Cerebellar nuclear complex (tissue), 1 donor: Measurements from ENCODE around the gene SIGLEC7.

Experiments
- DNase-seq, 2 experiments: peaks; one replicate each; lab custom pipeline; 2025; lab: John Stamatoyannopoulos, UW

The SIGLEC7 gene

GRCh38 chr19:51169283-51169918, 27.3 kb downstream of the SIGLEC7 start:
- peak; percentile 40 to 63 for DNase-seq

DNA sequence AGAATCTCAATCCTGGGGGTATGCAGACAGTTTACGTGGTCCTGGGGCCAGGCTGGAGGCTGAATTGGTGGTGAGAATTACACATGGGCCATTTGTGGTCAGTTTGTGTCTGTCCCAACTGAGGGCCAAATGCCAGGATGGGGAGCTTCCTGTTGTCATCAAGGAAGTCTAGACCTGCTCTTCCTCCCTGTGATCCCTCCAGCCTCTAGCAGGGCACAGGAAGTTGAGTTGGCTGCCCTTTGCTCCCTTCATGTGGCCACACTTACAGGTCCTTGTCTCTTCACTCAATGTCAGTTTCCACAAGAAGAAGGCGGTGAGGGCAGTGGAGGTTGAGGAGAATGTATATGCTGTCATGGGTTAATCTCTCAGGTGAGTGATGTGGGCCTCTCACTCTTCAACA, 30.1 kb downstream of the SIGLEC7 start:
- DNase-seq = no peak

DNA sequence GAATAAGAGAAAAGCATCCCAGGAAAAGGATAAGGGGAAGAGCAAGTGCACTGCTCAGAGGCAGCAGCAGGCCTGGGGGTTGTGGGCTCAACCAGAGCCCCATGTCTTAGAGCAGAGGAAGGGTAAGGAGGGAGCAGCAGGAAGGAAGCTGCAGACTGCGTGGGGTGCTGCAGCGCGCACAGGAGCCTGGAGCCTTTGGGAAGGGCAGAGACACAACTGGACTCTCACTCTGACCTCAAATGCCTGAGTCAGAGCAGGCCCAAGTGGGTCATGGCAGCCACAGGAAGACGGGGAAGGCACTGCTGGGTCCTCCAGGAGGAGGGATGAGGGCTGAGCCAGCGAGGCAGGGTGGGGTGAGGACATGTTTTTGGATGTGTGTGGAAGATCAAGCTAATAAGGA, 31.6 kb downstream of the SIGLEC7 start:
- no peak for DNase-seq

DNA sequence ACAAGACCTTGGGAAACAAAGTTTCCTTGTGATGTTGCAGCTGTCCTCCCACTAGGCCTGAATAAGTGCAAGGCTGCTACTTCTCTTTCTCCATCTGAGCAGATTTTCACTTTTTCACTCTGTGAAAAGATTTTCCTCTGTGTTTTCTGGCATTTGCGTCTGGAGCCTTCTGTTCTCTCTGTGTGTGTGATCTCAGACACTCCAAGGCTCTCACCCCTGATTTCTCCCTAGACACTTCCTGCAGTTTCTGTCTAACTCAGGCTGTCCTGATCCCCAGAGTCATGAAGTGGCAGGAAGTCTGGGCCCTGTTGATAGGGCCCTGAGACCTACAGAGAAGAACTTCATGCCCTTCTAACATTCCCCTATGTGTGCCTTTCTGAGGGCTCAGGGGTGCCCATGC, 37.2 kb downstream of the SIGLEC7 start:
- DNase-seq = no peak

DNA sequence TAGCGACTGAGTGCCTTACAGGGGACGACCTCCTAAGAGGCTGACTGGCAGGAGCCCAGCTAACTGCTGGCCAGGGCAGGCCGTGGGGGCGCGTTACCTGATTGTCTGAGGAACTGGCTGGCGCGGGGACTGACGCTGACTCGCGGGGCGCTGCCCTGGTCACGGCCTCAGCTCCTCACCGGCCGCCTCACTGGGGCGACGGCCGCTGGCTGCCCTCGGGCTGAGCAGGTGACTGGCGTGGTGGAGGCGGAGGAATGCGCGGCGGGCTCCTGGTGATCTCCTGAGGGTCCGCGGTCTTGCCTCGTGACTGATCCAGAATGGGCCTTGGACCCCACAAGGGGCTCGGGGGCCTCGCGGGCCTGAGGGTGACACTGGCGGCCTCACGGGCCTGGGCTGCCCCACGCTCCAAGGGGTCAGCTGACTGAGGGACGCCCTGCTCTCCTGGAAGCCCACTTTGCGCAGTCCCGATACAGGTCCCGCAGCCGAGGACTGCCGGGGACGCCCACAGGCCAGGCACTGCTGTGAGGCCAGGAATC, 39.3 kb downstream of the SIGLEC7 start:
- DNase-seq = no peak

DNA sequence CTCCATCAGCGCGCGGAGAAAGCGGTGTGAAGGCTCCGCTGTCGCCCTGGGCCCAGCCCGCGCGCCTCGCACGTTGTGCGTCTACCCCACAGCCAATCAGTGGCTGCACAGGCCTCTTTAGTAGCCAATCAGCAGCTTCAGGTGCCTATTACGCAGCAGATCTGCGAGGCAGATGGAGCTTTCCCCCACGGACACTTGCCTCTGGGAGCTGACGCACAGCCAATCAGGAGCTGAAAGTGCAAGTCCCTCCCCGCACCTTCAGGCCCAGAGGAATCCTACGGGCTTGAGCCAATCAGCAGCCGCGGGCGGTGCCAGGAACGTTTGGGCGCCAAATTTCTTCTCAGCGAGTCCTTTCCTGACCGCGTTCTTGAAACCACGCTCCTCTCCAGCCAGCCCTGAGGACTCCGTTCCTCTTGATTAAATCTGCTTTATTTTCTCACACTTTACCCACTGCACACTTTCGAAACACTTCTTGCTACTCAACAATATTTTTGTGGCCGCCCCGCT, 39.9 kb downstream of the SIGLEC7 start:
- peak; percentile 45 to 54 for DNase-seq

DNA sequence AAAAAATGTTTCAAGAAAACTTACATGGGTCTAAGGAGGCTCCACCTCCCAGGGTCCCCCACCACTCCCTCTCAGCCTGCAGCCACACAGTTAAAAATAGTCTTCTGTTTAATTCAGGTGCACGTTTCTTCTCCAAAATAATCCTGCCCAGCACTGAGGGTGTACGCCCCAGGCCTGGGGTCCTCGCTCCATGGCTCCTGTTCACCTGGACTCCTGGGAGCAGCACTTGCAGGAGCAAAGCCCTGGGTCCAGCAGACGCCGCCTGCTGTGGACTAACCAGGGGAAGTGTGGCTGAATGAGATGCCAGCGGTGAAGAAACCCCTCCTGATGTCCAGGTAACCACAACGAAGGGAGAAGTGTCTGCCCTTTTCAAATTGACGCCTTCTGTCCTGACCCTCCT, 41.5 kb downstream of the SIGLEC7 start:
- DNase-seq = no peak

DNA sequence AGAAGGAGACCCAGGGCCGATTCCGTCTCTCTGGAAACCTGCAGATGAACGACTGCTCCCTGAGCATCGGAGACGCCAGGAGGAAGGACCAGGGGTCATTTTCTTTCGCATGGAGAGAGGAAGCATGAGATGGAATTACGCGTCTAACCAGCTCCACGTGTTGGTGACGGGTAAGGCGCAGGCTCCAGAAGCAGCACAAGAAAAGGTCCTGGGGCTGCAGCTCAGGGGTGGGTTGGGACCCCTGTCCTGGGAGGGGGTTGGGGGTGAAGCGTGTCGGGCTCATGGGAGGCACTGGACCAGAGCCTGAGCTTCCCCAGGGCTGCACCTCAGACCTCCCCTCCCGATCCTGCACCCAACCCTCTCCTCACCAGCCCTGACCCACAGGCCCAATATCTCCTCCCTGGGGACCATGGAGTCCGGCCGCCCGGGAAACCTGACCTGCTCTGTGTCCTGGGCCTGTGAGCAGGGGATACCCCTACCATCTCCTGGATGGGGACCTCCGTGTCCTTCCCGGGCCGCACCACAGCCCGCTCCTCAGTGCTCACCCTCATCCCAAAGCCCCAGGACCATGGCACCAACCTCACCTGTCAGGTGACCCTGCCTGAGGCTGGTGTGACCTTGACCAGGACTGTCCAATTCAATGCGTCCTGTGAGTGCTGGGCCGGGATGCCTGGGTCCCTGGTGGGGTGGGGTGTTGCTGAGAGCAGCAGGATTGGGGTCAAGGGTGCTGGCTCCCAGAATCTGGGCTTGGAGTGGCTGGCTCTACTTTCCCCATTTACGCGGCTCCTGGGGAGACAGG, 43.2 kb downstream of the SIGLEC7 start:
- DNase-seq = no peak

DNA sequence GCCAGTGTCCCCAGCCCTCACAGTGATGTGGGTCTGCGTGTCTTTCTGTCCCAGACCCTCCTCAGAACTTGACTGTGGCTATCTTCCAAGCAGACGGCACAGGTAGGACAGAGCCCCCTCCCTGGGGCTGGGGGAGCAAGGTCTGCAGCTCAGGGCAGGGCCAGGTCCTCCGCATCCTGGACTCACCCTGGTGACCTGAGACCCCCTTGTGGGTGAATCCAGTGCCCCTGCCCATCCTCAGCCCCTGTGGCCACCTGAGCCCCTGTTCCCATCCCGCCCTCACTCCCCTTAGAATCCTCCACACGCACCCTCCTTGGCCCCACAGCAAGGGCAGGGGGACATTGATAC, 43.7 kb downstream of the SIGLEC7 start:
- no peak for DNase-seq

GRCh38 chr19:51186323-51186722, 44.2 kb downstream of the SIGLEC7 start:
- DNase-seq = no peak

DNA sequence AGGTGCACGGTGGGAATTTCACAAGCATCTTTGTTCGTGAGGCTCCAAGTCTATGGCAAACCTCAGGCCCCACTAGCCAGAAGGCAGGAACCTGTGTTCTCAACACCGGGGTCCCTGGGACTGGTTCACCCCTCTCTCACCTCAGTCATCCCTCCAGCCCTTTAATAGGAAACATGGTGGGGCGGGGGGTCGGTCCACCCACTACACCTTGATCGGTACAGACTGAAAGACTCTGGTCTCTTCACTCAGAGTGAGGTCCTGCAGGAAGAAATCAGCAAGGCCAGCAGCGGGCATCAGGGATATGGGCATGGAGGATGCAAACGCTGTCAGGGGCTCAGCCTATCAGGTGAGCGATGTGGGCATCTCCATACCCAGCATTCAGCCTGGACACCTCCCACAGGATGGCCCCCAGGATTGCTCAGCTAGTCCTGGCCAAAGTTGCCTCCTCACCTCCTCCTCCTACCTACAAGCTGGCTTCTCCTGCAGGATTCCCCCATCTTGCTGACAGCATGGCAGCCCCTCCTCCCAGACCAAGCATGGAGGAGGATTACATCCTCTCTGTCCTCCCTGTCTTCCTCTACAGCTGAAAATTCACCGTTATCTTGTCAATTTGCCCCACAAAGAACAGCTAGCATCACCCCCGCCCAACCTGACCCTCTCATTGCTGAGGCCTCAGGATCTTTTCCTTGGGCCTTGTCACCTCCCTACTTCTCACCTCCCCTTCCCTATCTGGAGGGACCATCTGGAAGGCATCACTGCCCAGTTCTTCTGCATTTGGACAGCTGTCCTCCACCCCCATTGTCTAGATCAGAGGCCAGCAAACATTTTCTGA, 45.5 kb downstream of the SIGLEC7 start:
- DNase-seq = no peak

DNA sequence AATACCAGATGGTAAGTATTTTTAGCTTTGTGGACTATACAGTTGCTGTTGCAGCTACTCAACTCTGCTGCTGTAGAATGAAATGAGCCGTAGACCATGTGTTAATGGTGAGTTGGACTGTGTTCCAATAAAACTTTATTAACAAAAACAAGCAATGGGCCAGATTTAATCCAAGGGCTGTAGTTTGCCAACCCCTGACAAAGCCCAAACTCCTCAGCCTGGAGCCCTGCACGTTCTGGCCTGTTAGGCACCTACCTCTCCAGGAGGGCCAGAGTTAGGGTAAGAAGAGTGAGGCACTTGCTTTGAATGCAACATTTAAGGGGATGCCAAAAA, 46.1 kb downstream of the SIGLEC7 start:
- no peak for DNase-seq

DNA sequence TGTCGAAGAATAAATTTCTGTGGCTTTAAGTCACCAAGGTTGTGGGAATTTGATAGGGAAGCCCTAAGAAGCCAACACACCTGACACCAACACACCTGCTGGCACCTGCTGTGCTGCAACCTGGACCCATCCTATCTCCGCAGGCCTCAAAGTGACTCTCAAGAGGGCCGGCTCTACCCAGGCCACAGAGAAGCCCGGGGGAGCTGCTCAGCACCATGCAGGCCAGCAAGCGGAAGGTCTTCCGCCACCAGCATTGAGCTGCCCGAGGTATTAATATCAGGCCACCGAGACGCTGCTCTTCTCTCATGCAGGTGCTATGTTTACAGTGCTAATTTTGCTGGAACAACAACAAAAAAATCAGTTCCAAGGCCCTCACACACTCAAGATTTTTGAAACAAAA, 50.6 kb downstream of the SIGLEC7 start:
- DNase-seq = no peak

DNA sequence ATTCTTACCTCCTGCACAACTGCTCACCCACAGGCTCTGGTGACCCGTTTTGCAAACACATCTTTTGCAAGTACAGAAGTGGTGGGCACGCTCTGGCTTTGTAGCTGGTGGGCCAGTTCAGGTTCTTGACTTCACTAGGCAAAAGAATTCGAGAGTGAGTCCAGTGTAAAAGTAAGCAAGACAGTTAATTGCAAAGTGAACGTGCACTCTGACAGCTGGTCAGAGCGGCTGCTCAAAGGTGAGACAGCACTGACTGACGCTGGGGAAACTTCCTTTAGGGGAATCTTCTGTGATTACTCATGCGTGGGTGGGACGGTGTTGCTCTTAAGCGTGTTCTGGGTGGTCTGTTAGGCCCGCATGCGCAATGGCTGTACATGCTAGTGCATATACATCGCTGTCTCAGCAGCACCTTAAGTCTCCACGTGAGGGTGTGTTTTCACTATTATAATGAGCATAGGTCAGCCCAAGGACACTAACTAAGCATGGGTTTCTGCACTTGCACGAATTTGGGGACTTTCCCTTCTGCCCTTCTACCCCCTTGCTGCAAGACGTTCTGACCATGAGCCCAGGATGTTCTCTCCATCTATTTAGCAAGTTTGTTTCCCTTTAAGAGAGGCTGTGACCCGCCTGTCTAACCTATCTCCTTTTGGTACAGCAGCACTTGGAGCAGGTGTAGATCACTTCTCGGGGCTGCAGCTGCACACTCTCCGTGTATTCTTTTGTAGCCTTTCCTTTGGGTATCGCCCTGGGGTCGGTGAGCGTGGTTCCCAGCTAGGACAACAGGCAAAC, 52.6 kb downstream of the SIGLEC7 start:
- no peak for DNase-seq

DNA sequence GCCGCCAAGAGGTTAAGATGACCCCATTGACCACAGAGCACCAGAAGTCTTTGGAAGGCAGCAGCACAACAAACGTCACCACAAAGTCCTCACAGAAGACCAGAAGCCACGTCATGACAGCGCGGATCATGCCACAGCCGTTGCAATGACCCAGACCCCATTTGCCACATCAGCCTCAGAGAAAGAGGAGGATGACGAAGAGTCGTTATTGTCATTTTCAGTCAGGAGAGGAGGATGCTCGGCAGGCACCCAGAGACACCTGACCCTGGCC, 53.1 kb downstream of the SIGLEC7 start:
- DNase-seq = no peak

GRCh38 chr19:51195616-51196015, 53.5 kb downstream of the SIGLEC7 start:
- no peak for DNase-seq

DNA sequence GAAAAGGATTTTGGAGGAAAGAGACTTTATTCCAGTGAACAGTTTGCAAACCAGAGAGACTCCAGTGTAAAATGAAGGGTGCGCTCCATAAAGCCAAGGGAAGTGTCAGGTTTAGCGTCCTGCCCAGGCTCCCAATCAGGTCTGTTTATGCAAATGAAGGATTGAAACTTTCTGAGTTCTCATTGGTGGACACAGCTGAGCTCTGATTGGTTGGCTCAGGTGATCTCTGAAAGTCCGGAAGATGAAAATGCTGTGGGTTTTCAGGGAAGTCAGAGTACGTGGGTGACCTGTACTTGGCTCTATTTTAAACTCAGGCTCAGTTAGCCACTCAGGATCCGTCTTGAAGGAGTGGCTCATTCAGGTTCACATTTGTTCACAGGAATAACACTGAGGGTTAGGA, 54.1 kb downstream of the SIGLEC7 start:
- DNase-seq = no peak

GRCh38 chr19:51198641-51199040, 56.5 kb downstream of the SIGLEC7 start:
- DNase-seq = no peak

- DNase-seq = no peak
These were observed 58.1 kb downstream of the SIGLEC7 start for GRCh38 chr19:51200071-51200666.

- DNase-seq = no peak
These were observed 59.6 kb downstream of the SIGLEC7 start for GRCh38 chr19:51201712-51202111.
